HCT116 (cell line): ENCODE results near the gene PGK2.

Experiments
- ATF3 ChIP-seq: IDR thresholded peaks from 2 replicates; pipeline ENCODE4 v1.6.1; 2012
- CBX3 ChIP-seq: IDR thresholded peaks from 2 replicates; pipeline ENCODE4 v1.6.1; 2012; ENCODE audit warnings: low read depth
- CEBPB ChIP-seq: IDR thresholded peaks from 2 replicates; pipeline ENCODE4 v1.6.1; 2012; ENCODE audit warnings: low read depth
- EGR1 ChIP-seq: IDR thresholded peaks from 2 replicates; pipeline ENCODE4 v1.6.1; 2012; ENCODE audit warnings: low read depth
- EZH2 ChIP-seq: fragments of 200-600 bp; sonication (generic); IDR thresholded peaks from 2 replicates; pipeline ENCODE4 v1.6.1; 2017; ENCODE audit warnings: antibody characterized with exemption, mixed run types
- EZH2phosphoT487 ChIP-seq: fragments of 200-600 bp; IDR thresholded peaks from 2 replicates; pipeline ENCODE4 v1.6.1; 2018; ENCODE audit warnings: antibody characterized with exemption, borderline replicate concordance
- JUND ChIP-seq: IDR thresholded peaks from 2 replicates; pipeline ENCODE4 v1.6.1; 2012
- MAX ChIP-seq: IDR thresholded peaks from 2 replicates; pipeline ENCODE4 v1.6.1; 2012
- POLR2A ChIP-seq: IDR thresholded peaks from 2 replicates; pipeline ENCODE4 v1.7.0; 2011; ENCODE audit warnings: borderline replicate concordance; ENCODE audit not compliant: insufficient read depth, insufficient read length; ENCODE audit errors: extremely low read depth
- SP1 ChIP-seq: IDR thresholded peaks from 2 replicates; pipeline ENCODE4 v1.6.1; 2012; ENCODE audit warnings: low read depth
- YY1 ChIP-seq: IDR thresholded peaks from 2 replicates; pipeline ENCODE4 v1.6.1; 2011; ENCODE audit warnings: low read length, low read depth, moderate library complexity, mild to moderate bottlenecking; ENCODE audit not compliant: insufficient replicate concordance; ENCODE audit errors: extremely low read depth
- ZFX ChIP-seq: fragments of 450-650 bp; IDR thresholded peaks from 2 replicates; pipeline ENCODE4 v1.6.1; 2017
- TF ChIP-seq, protein P1 (sequence below), 3 experiments: fragments of 200-600 bp in 1 of 3; sonication (generic) in 1 of 3; IDR thresholded peaks in 2 of 3; conservative IDR thresholded peaks in 1 of 3; 2 replicates each; pipeline ENCODE4 v1.5.1; 2012 to 2017; ENCODE audit warnings: low read depth in 2 of 3, low read length in 2 of 3, antibody characterized with exemption in 1 of 3, borderline replicate concordance in 1 of 3, control low read depth in 1 of 3, mild to moderate bottlenecking in 1 of 3, mixed read lengths in 1 of 3, mixed run types in 1 of 3, moderate library complexity in 1 of 3; ENCODE audit not compliant: insufficient read depth in 1 of 3
- TF ChIP-seq, protein P2 (sequence below): IDR thresholded peaks from 2 replicates; pipeline ENCODE4 v1.6.1; 2012; ENCODE audit warnings: low read depth

- TF ChIP-seq EZH2phosphoT487: no peak
- TF ChIP-seq, protein P1, sequence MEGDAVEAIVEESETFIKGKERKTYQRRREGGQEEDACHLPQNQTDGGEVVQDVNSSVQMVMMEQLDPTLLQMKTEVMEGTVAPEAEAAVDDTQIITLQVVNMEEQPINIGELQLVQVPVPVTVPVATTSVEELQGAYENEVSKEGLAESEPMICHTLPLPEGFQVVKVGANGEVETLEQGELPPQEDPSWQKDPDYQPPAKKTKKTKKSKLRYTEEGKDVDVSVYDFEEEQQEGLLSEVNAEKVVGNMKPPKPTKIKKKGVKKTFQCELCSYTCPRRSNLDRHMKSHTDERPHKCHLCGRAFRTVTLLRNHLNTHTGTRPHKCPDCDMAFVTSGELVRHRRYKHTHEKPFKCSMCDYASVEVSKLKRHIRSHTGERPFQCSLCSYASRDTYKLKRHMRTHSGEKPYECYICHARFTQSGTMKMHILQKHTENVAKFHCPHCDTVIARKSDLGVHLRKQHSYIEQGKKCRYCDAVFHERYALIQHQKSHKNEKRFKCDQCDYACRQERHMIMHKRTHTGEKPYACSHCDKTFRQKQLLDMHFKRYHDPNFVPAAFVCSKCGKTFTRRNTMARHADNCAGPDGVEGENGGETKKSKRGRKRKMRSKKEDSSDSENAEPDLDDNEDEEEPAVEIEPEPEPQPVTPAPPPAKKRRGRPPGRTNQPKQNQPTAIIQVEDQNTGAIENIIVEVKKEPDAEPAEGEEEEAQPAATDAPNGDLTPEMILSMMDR (IDR thresholded peaks at IDR 0.05 in 2 of 3, conservative IDR thresholded peaks at IDR 0.05 in 1 of 3; ENCODE audit: borderline replicate concordance in 1 of 3, insufficient read depth in 1 of 3, low read depth in 2 of 3, low read length in 2 of 3): no peak
- no peak for TF ChIP-seq POLR2A
- no peak for TF ChIP-seq CEBPB
- no peak for TF ChIP-seq SP1
- no peak for TF ChIP-seq ATF3
- no peak for TF ChIP-seq EZH2
- TF ChIP-seq YY1: no peak
- TF ChIP-seq MAX: no peak
- TF ChIP-seq JUND: no peak
- TF ChIP-seq EGR1: no peak
- no peak for TF ChIP-seq CBX3
- TF ChIP-seq ZFX: no peak
- TF ChIP-seq, protein P2, sequence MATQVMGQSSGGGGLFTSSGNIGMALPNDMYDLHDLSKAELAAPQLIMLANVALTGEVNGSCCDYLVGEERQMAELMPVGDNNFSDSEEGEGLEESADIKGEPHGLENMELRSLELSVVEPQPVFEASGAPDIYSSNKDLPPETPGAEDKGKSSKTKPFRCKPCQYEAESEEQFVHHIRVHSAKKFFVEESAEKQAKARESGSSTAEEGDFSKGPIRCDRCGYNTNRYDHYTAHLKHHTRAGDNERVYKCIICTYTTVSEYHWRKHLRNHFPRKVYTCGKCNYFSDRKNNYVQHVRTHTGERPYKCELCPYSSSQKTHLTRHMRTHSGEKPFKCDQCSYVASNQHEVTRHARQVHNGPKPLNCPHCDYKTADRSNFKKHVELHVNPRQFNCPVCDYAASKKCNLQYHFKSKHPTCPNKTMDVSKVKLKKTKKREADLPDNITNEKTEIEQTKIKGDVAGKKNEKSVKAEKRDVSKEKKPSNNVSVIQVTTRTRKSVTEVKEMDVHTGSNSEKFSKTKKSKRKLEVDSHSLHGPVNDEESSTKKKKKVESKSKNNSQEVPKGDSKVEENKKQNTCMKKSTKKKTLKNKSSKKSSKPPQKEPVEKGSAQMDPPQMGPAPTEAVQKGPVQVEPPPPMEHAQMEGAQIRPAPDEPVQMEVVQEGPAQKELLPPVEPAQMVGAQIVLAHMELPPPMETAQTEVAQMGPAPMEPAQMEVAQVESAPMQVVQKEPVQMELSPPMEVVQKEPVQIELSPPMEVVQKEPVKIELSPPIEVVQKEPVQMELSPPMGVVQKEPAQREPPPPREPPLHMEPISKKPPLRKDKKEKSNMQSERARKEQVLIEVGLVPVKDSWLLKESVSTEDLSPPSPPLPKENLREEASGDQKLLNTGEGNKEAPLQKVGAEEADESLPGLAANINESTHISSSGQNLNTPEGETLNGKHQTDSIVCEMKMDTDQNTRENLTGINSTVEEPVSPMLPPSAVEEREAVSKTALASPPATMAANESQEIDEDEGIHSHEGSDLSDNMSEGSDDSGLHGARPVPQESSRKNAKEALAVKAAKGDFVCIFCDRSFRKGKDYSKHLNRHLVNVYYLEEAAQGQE: no peak
Measured at GRCh38 chr6:49744259-49744658, 42.8 kb downstream of the PGK2 start, which contains the start of gene CRISP3.
